ENCODE results near the gene KIAA2012.

KIAA2012 gene

DNA sequence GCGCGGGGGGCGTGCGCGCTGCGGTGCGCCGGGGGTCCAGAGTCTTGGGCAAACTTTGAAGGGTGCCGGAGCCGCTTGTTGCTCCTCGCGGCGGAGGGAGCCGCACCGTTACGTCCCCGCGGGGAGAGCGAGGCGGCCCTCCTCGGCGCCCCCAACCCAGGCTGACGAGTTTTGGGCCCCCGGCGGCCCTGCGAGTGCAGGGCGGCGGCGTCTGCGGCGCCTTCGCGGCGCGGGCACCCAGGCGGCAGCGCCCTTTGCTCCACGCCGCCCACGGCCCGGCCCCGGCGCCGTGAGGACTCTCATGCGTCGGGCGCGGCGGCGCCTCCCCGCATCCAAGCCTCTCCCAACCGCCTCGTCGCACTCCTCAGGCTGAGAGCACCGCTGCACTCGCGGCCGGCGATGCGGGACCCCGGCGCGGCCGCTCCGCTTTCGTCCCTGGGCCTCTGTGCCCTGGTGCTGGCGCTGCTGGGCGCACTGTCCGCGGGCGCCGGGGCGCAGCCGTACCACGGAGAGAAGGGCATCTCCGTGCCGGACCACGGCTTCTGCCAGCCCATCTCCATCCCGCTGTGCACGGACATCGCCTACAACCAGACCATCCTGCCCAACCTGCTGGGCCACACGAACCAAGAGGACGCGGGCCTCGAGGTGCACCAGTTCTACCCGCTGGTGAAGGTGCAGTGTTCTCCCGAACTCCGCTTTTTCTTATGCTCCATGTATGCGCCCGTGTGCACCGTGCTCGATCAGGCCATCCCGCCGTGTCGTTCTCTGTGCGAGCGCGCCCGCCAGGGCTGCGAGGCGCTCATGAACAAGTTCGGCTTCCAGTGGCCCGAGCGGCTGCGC, 38.6 kb upstream of the KIAA2012 start:
- ATAC-seq (ENCODE audit: low read depth) (peak; percentile 34), DNase-seq (ENCODE audit: low spot score) (no peak)
- Histone ChIP-seq H3K27me3 (ENCODE audit: insufficient read depth, poor library complexity, severe bottlenecking) (peaks cover 32% of the 10 kb centered on the region), H3K4me3 (ENCODE audit: severe bottlenecking) (peak overlapping the region; percentile 84), H3K27ac (ENCODE audit: poor library complexity, severe bottlenecking) (peak overlapping the region; percentile 68), H3K36me3 (ENCODE audit: low read depth) (no peaks in the 10 kb centered on the region), H3K9me3 (ENCODE audit: severe bottlenecking) (no peaks in the 10 kb centered on the region), H3K4me1 (ENCODE audit: insufficient read depth, poor library complexity, severe bottlenecking) (no peaks in the 10 kb centered on the region)
- TF ChIP-seq, protein P1, sequence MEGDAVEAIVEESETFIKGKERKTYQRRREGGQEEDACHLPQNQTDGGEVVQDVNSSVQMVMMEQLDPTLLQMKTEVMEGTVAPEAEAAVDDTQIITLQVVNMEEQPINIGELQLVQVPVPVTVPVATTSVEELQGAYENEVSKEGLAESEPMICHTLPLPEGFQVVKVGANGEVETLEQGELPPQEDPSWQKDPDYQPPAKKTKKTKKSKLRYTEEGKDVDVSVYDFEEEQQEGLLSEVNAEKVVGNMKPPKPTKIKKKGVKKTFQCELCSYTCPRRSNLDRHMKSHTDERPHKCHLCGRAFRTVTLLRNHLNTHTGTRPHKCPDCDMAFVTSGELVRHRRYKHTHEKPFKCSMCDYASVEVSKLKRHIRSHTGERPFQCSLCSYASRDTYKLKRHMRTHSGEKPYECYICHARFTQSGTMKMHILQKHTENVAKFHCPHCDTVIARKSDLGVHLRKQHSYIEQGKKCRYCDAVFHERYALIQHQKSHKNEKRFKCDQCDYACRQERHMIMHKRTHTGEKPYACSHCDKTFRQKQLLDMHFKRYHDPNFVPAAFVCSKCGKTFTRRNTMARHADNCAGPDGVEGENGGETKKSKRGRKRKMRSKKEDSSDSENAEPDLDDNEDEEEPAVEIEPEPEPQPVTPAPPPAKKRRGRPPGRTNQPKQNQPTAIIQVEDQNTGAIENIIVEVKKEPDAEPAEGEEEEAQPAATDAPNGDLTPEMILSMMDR (IDR thresholded peaks at IDR 0.05; ENCODE audit: poor library complexity, severe bottlenecking): no peak

DNA sequence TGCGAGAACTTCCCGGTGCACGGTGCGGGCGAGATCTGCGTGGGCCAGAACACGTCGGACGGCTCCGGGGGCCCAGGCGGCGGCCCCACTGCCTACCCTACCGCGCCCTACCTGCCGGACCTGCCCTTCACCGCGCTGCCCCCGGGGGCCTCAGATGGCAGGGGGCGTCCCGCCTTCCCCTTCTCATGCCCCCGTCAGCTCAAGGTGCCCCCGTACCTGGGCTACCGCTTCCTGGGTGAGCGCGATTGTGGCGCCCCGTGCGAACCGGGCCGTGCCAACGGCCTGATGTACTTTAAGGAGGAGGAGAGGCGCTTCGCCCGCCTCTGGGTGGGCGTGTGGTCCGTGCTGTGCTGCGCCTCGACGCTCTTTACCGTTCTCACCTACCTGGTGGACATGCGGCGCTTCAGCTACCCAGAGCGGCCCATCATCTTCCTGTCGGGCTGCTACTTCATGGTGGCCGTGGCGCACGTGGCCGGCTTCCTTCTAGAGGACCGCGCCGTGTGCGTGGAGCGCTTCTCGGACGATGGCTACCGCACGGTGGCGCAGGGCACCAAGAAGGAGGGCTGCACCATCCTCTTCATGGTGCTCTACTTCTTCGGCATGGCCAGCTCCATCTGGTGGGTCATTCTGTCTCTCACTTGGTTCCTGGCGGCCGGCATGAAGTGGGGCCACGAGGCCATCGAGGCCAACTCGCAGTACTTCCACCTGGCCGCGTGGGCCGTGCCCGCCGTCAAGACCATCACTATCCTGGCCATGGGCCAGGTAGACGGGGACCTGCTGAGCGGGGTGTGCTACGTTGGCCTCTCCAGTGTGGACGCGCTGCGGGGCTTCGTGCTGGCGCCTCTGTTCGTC, 37.7 kb upstream of the KIAA2012 start:
- H3K4me3 ChIP-seq (ENCODE audit: severe bottlenecking): peak overlapping the region; percentile 84
- TF ChIP-seq, protein P1 (IDR thresholded peaks at IDR 0.05; ENCODE audit: poor library complexity, severe bottlenecking): peak; percentile 54
- no peak overlapping the region for H3K27ac ChIP-seq (ENCODE audit: poor library complexity, severe bottlenecking)
- peaks cover 32% of the 10 kb centered on the region for H3K27me3 ChIP-seq (ENCODE audit: insufficient read depth, poor library complexity, severe bottlenecking)
- H3K36me3 ChIP-seq (ENCODE audit: low read depth): no peaks in the 10 kb centered on the region
- H3K9me3 ChIP-seq (ENCODE audit: severe bottlenecking): no peaks in the 10 kb centered on the region
- no peaks in the 10 kb centered on the region for H3K4me1 ChIP-seq (ENCODE audit: insufficient read depth, poor library complexity, severe bottlenecking)
- ATAC-seq (ENCODE audit: low read depth): no peak
- DNase-seq (ENCODE audit: low spot score): no peak

DNA sequence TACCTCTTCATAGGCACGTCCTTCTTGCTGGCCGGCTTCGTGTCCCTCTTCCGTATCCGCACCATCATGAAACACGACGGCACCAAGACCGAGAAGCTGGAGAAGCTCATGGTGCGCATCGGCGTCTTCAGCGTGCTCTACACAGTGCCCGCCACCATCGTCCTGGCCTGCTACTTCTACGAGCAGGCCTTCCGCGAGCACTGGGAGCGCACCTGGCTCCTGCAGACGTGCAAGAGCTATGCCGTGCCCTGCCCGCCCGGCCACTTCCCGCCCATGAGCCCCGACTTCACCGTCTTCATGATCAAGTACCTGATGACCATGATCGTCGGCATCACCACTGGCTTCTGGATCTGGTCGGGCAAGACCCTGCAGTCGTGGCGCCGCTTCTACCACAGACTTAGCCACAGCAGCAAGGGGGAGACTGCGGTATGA, 37.1 kb upstream of the KIAA2012 start:
- Histone ChIP-seq H3K36me3 (ENCODE audit: low read depth) (no peaks in the 10 kb centered on the region), H3K4me1 (ENCODE audit: insufficient read depth, poor library complexity, severe bottlenecking) (no peaks in the 10 kb centered on the region), H3K27me3 (ENCODE audit: insufficient read depth, poor library complexity, severe bottlenecking) (peaks cover 32% of the 10 kb centered on the region), H3K4me3 (ENCODE audit: severe bottlenecking) (no peak overlapping the region), H3K27ac (ENCODE audit: poor library complexity, severe bottlenecking) (no peak overlapping the region), H3K9me3 (ENCODE audit: severe bottlenecking) (no peaks in the 10 kb centered on the region)
- DNase-seq (ENCODE audit: low spot score) (no peak), ATAC-seq (ENCODE audit: low read depth) (no peak)
- TF ChIP-seq, protein P1 (IDR thresholded peaks at IDR 0.05; ENCODE audit: poor library complexity, severe bottlenecking): no peak

DNA sequence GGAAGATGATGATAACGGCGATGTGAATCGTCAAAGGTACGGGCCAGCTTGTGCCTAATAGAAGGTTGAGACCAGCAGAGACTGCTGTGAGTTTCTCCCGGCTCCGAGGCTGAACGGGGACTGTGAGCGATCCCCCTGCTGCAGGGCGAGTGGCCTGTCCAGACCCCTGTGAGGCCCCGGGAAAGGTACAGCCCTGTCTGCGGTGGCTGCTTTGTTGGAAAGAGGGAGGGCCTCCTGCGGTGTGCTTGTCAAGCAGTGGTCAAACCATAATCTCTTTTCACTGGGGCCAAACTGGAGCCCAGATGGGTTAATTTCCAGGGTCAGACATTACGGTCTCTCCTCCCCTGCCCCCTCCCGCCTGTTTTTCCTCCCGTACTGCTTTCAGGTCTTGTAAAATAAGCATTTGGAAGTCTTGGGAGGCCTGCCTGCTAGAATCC, 36.4 kb upstream of the KIAA2012 start:
- Histone ChIP-seq H3K4me1 (ENCODE audit: insufficient read depth, poor library complexity, severe bottlenecking) (no peaks in the 10 kb centered on the region), H3K36me3 (ENCODE audit: low read depth) (no peaks in the 10 kb centered on the region), H3K9me3 (ENCODE audit: severe bottlenecking) (no peaks in the 10 kb centered on the region), H3K27ac (ENCODE audit: poor library complexity, severe bottlenecking) (no peak overlapping the region), H3K4me3 (ENCODE audit: severe bottlenecking) (no peak overlapping the region), H3K27me3 (ENCODE audit: insufficient read depth, poor library complexity, severe bottlenecking) (peaks cover 32% of the 10 kb centered on the region)
- no peak for ATAC-seq (ENCODE audit: low read depth)
- DNase-seq (ENCODE audit: low spot score): no peak
- TF ChIP-seq, protein P1 (IDR thresholded peaks at IDR 0.05; ENCODE audit: poor library complexity, severe bottlenecking): no peak

All from RWPE2 (cell line).